ENCODE data around the gene SSBP2.

Gene SSBP2

DNA sequence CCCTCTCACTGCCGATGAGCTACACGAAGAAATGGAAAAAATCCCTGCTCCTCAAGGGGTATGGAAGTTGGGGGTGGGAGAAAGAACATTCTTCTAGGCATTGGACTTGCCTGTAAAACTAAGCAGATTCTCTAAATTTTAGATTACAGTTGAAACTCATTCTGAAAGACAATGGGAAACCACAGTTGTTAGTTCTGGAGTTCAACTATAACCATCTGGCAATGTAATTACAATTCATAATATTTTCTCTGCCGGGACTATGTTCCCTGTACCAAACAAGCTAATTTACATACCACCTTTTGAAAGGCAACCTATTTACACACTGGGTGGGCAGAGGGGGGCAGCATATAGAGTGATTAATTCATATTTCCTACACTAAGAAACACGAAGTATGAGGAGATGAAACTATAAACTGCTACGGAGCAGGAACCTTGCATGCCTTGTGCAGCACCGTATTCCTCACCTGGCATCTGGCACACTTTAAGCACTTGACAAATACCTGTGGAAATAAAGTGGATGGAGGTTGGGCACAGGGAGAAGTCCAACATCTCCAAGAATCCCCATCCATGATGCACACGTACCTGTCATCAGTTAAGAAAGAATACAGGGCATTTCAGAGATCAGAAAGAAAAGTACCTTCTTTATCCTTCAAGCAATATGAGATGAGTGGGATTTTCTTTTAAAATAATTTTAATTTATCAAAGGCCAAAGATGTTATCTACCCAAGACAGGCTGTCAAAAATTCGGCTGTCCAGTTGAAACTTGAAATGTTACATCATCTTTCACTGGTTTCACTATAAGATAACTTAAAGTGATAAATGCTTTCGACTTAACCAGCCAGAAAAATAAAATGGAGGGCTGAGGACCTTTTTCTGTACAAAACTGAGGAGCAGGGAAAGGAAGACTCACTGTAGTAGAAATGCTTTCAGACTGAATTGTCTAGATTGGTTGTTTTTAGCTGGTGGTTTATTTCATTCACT, 54.2 kb downstream of the SSBP2 start:
- no peak for DNase-seq (ENCODE audit: low read depth)
- no peak overlapping the region for H3K4me3 ChIP-seq (ENCODE audit: low read length)
- TF ChIP-seq, protein P1, sequence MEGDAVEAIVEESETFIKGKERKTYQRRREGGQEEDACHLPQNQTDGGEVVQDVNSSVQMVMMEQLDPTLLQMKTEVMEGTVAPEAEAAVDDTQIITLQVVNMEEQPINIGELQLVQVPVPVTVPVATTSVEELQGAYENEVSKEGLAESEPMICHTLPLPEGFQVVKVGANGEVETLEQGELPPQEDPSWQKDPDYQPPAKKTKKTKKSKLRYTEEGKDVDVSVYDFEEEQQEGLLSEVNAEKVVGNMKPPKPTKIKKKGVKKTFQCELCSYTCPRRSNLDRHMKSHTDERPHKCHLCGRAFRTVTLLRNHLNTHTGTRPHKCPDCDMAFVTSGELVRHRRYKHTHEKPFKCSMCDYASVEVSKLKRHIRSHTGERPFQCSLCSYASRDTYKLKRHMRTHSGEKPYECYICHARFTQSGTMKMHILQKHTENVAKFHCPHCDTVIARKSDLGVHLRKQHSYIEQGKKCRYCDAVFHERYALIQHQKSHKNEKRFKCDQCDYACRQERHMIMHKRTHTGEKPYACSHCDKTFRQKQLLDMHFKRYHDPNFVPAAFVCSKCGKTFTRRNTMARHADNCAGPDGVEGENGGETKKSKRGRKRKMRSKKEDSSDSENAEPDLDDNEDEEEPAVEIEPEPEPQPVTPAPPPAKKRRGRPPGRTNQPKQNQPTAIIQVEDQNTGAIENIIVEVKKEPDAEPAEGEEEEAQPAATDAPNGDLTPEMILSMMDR (IDR thresholded peaks at IDR 0.05; ENCODE audit: insufficient read depth, low read depth, low read length, missing control alignments): no peak

GRCh38 chr5:81694726-81695125, 56.2 kb downstream of the SSBP2 start:
- H3K4me3 ChIP-seq (ENCODE audit: low read length): no peak overlapping the region
- TF ChIP-seq, protein P1 (IDR thresholded peaks at IDR 0.05; ENCODE audit: insufficient read depth, low read depth, low read length, missing control alignments): no peak
- DNase-seq (ENCODE audit: low read depth): no peak

DNA sequence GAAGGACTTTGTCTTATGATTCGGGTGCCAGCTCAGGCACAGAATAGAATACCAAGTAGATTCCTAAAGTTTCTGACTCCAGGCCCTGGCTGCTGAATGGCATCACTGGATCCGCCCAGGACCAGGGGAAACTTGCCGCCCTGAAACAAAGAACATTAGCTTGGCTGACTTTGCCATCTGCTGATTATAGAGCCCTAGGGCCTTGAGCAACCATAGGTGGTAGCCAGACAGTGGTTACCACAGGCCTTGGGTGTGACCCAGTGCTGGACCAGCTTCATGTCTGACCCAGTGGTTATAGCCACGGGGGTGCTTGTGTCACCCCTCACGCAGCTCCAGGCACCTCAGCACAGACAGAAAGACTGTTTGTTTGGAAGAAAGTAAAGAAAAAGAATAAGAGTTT, 62.7 kb downstream of the SSBP2 start:
- TF ChIP-seq, protein P1 (IDR thresholded peaks at IDR 0.05; ENCODE audit: insufficient read depth, low read depth, low read length, missing control alignments): no peak
- no peak for DNase-seq (ENCODE audit: low read depth)
- H3K4me3 ChIP-seq (ENCODE audit: low read length): no peak overlapping the region

GRCh38 chr5:81687292-81687691, 63.6 kb downstream of the SSBP2 start:
- DNase-seq (ENCODE audit: low read depth): no peak
- no peak overlapping the region for H3K4me3 ChIP-seq (ENCODE audit: low read length)
- TF ChIP-seq, protein P1 (IDR thresholded peaks at IDR 0.05; ENCODE audit: insufficient read depth, low read depth, low read length, missing control alignments): no peak

- DNase-seq (ENCODE audit: low read depth): no peak
- H3K4me3 ChIP-seq (ENCODE audit: low read length): no peak overlapping the region
- TF ChIP-seq, protein P1 (IDR thresholded peaks at IDR 0.05; ENCODE audit: insufficient read depth, low read depth, low read length, missing control alignments): no peak
These were observed 65.4 kb downstream of the SSBP2 start for GRCh38 chr5:81685471-81685870.

DNA sequence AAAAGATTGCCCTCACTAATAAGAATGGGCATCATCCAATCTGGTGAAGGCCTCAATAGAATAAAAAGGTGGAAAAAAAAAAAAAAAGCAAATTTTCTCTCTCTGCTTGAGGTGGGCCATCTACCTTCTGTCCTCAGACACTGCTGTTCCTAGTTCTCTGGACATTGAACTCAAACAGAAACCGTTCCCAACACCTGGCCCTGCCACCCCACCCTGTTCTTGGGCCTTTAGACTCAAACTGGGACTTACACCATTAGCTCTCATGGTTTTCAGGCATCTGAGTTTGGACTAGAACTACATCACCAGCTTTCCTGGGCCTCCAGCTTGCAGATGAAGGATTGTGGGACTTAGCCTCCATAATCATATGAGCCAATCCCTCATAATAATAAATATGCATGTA, 71.0 kb downstream of the SSBP2 start:
- no peak overlapping the region for H3K4me3 ChIP-seq (ENCODE audit: low read length)
- TF ChIP-seq, protein P1 (IDR thresholded peaks at IDR 0.05; ENCODE audit: insufficient read depth, low read depth, low read length, missing control alignments): no peak
- no peak for DNase-seq (ENCODE audit: low read depth)

All from epithelial cell of esophagus (primary cell).